ENCODE results near the gene CIDEA.

DNA sequence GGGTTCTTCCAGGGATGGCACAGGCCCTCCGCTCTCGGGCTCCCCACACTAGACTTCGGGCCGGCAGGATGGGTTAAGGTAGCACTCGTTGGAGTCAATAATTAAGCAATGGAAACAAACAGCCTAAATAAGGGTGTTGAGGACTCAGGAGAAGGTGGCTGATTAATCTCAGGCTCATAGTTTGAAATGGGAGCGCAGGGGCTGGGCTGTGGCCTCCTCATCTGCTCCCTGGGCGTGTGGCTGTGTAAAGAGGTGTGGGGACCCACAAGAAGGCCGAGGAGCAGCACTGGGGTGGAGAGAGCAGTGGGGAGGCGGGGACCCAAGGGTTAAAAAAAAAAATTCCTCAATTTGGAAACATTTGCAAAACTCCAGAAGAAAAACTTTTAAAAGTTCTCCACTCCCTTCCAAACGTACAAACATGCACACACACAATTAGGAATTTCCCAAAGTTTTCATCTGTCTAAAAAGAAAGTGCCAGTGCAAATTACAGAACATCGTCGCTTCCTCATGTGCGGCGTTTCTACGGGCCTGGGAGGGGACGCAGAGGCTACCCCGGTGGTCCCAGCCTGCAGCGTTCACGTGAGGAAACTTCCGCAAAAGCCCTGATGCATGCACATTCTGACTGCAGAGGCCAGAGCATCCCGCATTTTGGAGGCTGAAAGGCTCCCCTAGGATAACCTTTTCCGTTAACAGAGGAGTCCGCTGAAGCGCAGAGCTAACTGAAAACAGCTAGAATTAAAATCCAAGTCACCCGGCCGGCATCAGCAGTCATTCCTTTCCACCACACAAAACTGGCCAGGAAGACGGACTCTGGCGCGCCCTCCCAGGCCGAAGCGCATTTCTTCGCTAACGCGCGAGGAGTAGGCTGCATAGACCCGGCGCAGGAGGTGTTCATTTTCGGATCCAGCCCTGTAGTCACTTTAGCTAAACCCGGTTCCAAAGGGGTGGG is 52.9 kb downstream of the CIDEA start:
- TF ChIP-seq POLR2A (IDR thresholded peaks at IDR 0.05; ENCODE audit: low read depth, low read length) (no peak), POU2F2 (IDR thresholded peaks at IDR 0.05; ENCODE audit: low read depth, low read length) (no peak), POLR2AphosphoS5 (IDR thresholded peaks at IDR 0.05; ENCODE audit: low read depth, low read length) (no peak), TAF1 (IDR thresholded peaks at IDR 0.05; ENCODE audit: low read depth, low read length) (no peak), PAX5 (IDR thresholded peaks at IDR 0.05; ENCODE audit: insufficient read depth, low read length, severe bottlenecking) (no peak)

All from GM12891 (cell line).